Ishikawa (cell line): ENCODE results near the gene PRSS35.

Source experiments
- CEBPB ChIP-seq: IDR thresholded peaks from 2 replicates; pipeline ENCODE4 v1.6.1; 2012
- EP300 ChIP-seq: IDR thresholded peaks from 2 replicates; pipeline ENCODE4 v1.6.1; 2012; ENCODE audit warnings: borderline replicate concordance
- ZBTB7A ChIP-seq: IDR thresholded peaks from 2 replicates; pipeline ENCODE4 v1.6.1; 2012; ENCODE audit warnings: low read depth
- TF ChIP-seq, protein P1 (sequence below): IDR thresholded peaks from 2 replicates; pipeline ENCODE4 v1.6.1; 2012

DNA sequence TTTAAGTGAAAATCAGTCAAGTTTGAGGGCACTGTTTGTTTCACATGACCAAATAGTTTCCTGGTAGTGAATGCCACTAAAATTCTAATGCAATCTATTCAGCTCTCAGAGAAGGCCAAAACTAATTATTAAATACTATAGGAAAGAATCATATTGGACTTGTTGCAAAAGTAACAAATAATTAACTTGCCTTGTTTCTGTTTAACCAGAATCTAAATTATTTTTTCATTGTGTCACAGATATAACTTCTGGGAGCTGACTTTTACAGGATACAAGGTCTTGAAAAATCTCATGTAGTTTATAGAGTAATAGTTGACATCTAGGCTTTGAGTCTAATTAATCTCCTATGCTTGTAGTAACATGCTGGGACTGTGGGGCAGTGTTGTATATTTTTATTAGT lies 44.5 kb downstream of the PRSS35 start:
- TF ChIP-seq EP300 (no peak), CEBPB (no peak), ZBTB7A (no peak)
- TF ChIP-seq, protein P1, sequence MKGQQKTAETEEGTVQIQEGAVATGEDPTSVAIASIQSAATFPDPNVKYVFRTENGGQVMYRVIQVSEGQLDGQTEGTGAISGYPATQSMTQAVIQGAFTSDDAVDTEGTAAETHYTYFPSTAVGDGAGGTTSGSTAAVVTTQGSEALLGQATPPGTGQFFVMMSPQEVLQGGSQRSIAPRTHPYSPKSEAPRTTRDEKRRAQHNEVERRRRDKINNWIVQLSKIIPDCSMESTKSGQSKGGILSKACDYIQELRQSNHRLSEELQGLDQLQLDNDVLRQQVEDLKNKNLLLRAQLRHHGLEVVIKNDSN, result no peak
